Tibial artery (tissue), 4 donors: ENCODE measurements around the gene BCL11A.

Source experiments
- DNase-seq, 2 donors: peaks; one replicate each; pipeline ENCODE4 v3.0.0-alpha.2; 2019
- H3K27ac ChIP-seq, 2 donors: fragments of 200-600 bp; sonication (generic) in 1 of 2; 1 replicate in 1 of 2; 2 replicates in 1 of 2; pipeline ENCODE4 v1.5.1; 2018 to 2019; ENCODE audit warnings: mild to moderate bottlenecking in 1 of 2
- H3K27me3 ChIP-seq, 2 donors: fragments of 200-600 bp; sonication (generic) in 1 of 2; one replicate each; pipeline versions ENCODE4 v1.5.1 to v1.6.0; 2016 to 2019
- H3K36me3 ChIP-seq, 3 donors: fragments of 200-600 bp; sonication (generic) in 2 of 3; one replicate each; pipeline ENCODE4 v1.5.1; 2016 to 2019; ENCODE audit warnings: mild to moderate bottlenecking in 2 of 3
- H3K4me1 ChIP-seq, 4 donors: fragments of 200-600 bp; sonication (generic) in 2 of 4; 1 replicate in 3 of 4; 2 replicates in 1 of 4; pipeline ENCODE4 v1.5.1; 2016 to 2019
- H3K4me3 ChIP-seq, 2 donors: fragments of 200-600 bp; sonication (generic) in 1 of 2; 1 replicate in 1 of 2; 2 replicates in 1 of 2; pipeline ENCODE4 v1.5.1; 2018 to 2019; ENCODE audit warnings: mild to moderate bottlenecking in 2 of 2
- H3K9me3 ChIP-seq, 3 donors: fragments of 200-600 bp; sonication (generic) in 1 of 3; one replicate each; pipeline ENCODE4 v1.5.1; 2016 to 2019
- CTCF ChIP-seq, 2 experiments: fragments of 200-600 bp in 1 of 2; fragments of 450-650 bp in 1 of 2; IDR thresholded peaks; one replicate each; pipeline ENCODE4 v1.5.1; 2017 to 2019; ENCODE audit warnings: antibody characterized with exemption in 2 of 2, mild to moderate bottlenecking in 1 of 2, moderate library complexity in 1 of 2
- intact Hi-C: fragments of 100-400 bp; cut with DNase I; formaldehyde crosslinking; loops from one replicate; pipeline ENCODE4 v1.15.0; 2023; ENCODE audit warnings: low total_unique reads

Gene BCL11A

GRCh38 chr2:60440079-60440766 is 113.2 kb downstream of the BCL11A start:
- Histone ChIP-seq H3K4me3 (no peak overlapping the region), H3K36me3 (no peaks in the 10 kb centered on the region), H3K27ac (no peak overlapping the region), H3K27me3 (no peaks in the 10 kb centered on the region), H3K9me3 (no peaks in the 10 kb centered on the region), H3K4me1 (no peaks in the 10 kb centered on the region)
- no peak for TF ChIP-seq CTCF (IDR thresholded peaks at IDR 0.05)
- intact Hi-C loops, result no loop called here
- no peak for DNase-seq

- H3K4me1 ChIP-seq, result no peaks in the 10 kb centered on the region
- peak in 1 of 2 experiments; percentile 20 for TF ChIP-seq CTCF (IDR thresholded peaks at IDR 0.05)
- H3K4me3 ChIP-seq, result no peak overlapping the region
- DNase-seq, result peak in 1 of 2 donors; percentile 56
- no peaks in the 10 kb centered on the region for H3K9me3 ChIP-seq
- no peaks in the 10 kb centered on the region for H3K27me3 ChIP-seq
- no peaks in the 10 kb centered on the region for H3K36me3 ChIP-seq
- H3K27ac ChIP-seq, result no peak overlapping the region
- intact Hi-C loops, result no loop called here
Observed at GRCh38 chr2:60439219-60439974, 114.1 kb downstream of the BCL11A start.

- Histone ChIP-seq H3K36me3 (no peaks in the 10 kb centered on the region), H3K9me3 (no peaks in the 10 kb centered on the region), H3K4me1 (no peaks in the 10 kb centered on the region), H3K27me3 (no peaks in the 10 kb centered on the region), H3K4me3 (no peak overlapping the region), H3K27ac (no peak overlapping the region)
- intact Hi-C loops, result no loop called here
- no peak for TF ChIP-seq CTCF (IDR thresholded peaks at IDR 0.05)
- DNase-seq, result no peak
Observed at GRCh38 chr2:60438653-60439052, 114.8 kb downstream of the BCL11A start.

GRCh38 chr2:60438131-60438530 is 115.3 kb downstream of the BCL11A start:
- Histone ChIP-seq H3K27ac (no peak overlapping the region), H3K4me3 (no peak overlapping the region)
- intact Hi-C loops, result no loop called here

GRCh38 chr2:60437080-60437696 is 116.3 kb downstream of the BCL11A start:
- no peak for DNase-seq
- H3K4me3 ChIP-seq, result no peak overlapping the region
- H3K9me3 ChIP-seq, result no peaks in the 10 kb centered on the region
- no peaks in the 10 kb centered on the region for H3K4me1 ChIP-seq
- H3K27me3 ChIP-seq, result no peaks in the 10 kb centered on the region
- H3K36me3 ChIP-seq, result no peaks in the 10 kb centered on the region
- no peak for TF ChIP-seq CTCF (IDR thresholded peaks at IDR 0.05)
- intact Hi-C loops, result no loop called here
- no peak overlapping the region for H3K27ac ChIP-seq

More at GRCh38 chr2:60438131-60438530, 115.3 kb downstream of the BCL11A start:
- TF ChIP-seq CTCF (IDR thresholded peaks at IDR 0.05), result no peak
- H3K36me3 ChIP-seq, result no peaks in the 10 kb centered on the region
- DNase-seq, result no peak
- H3K27me3 ChIP-seq, result no peaks in the 10 kb centered on the region
- H3K4me1 ChIP-seq, result no peaks in the 10 kb centered on the region
- H3K9me3 ChIP-seq, result no peaks in the 10 kb centered on the region
